Natural killer cell (primary cell): ENCODE results near the gene SCNM1. TPM values are rescaled to one million over a fixed set of nuclear protein-coding genes. Genes with fewer than 3 reads are reported as not detected.

ENCODE experiments used
- ATAC-seq, 3 donors: fragments of 150-1000 bp in 2 of 3; fragments of 200-7000 bp in 1 of 3; cut with Tn5 transposase; 1 replicate in 1 of 3; 2 replicates in 2 of 3; pipeline ENCODE4 v1.10.0; 2021; ENCODE audit warnings: mild to moderate bottlenecking in 2 of 3, moderate library complexity in 2 of 3
- DNase-seq, 2 donors: peaks; one replicate each; pipeline versions ENCODE4 v3.0.0 to v3.0.0-alpha.2; 2013 to 2021; ENCODE audit warnings: mixed read lengths in 1 of 2
- H3K27ac ChIP-seq: one replicate; pipeline ENCODE4 v1.5.1; 2013; ENCODE audit warnings: mild to moderate bottlenecking, low read length
- H3K27me3 ChIP-seq: one replicate; pipeline ENCODE4 v1.6.1; 2013; ENCODE audit warnings: low read length; ENCODE audit not compliant: control insufficient read depth, insufficient read depth
- H3K36me3 ChIP-seq: one replicate; pipeline ENCODE4 v1.6.1; 2013; ENCODE audit warnings: low read length; ENCODE audit not compliant: control insufficient read depth, insufficient read depth
- H3K4me1 ChIP-seq: one replicate; pipeline ENCODE4 v1.6.1; 2013; ENCODE audit warnings: low read length; ENCODE audit not compliant: control insufficient read depth, insufficient read depth
- H3K4me3 ChIP-seq: one replicate; pipeline ENCODE4 v1.5.1; 2013; ENCODE audit warnings: low read length
- H3K9me3 ChIP-seq: one replicate; pipeline ENCODE4 v1.6.1; 2013; ENCODE audit warnings: low read length; ENCODE audit not compliant: control insufficient read depth, insufficient read depth
- H3K27ac Mint-ChIP-seq, 2 donors: one replicate each; pipeline ENCODE4 v1.8.0; 2022; ENCODE audit warnings: mild to moderate bottlenecking in 2 of 2, mixed read lengths in 2 of 2, moderate library complexity in 1 of 2
- H3K27me3 Mint-ChIP-seq, 2 donors: one replicate each; pipeline ENCODE4 v1.8.0; 2022; ENCODE audit warnings: low read depth in 2 of 2, mixed read lengths in 2 of 2
- H3K36me3 Mint-ChIP-seq: one replicate; pipeline ENCODE4 v1.8.0; 2022; ENCODE audit warnings: mixed read lengths
- H3K4me1 Mint-ChIP-seq, 2 donors: one replicate each; pipeline ENCODE4 v1.8.0; 2022; ENCODE audit warnings: mixed read lengths in 2 of 2
- H3K4me3 Mint-ChIP-seq: one replicate; pipeline ENCODE4 v1.8.0; 2022; ENCODE audit warnings: mild to moderate bottlenecking, moderate library complexity, mixed read lengths
- H3K9me3 Mint-ChIP-seq, 2 donors: one replicate each; pipeline ENCODE4 v1.8.0; 2022; ENCODE audit warnings: mixed read lengths in 2 of 2
- CTCF ChIP-seq: fragments of 200-600 bp; IDR thresholded peaks from one replicate; pipeline ENCODE4 v1.8.0; 2022; ENCODE audit warnings: antibody characterized with exemption
- WGBS: methylation state at CpG from one replicate; pipeline ENCODE4 v1.1.7; 2013; ENCODE audit warnings: missing lambda C conversion rate; ENCODE audit not compliant: insufficient coverage; 5-methylcytosine and 5-hydroxymethylcytosine counted together
- intact Hi-C: fragments of 100-400 bp; cut with micrococcal nuclease; formaldehyde crosslinking; loops from one replicate; pipeline ENCODE4 v1.14.2; 2022
- total RNA-seq, 4 donors: library from RNA; stranded (reverse); fragments of 120-200 nt in 1 of 4; gene quantifications; one replicate each; pipeline versions ENCODE4 v1.2.3 to v1.2.4, GENCODE V29; 2013 to 2022

The SCNM1 gene
- total RNA-seq, 3 donors from 2014 or later (not counting 1 experiment from before 2014, with no cell fraction given): 52.3 to 54.2 (median 52.9) TPM

GRCh38 chr1:151167116-151167515, 1.2 kb downstream of the SCNM1 start:
- intact Hi-C loops: no loop called here
- peak overlapping the region; percentile 99 for H3K4me3 Mint-ChIP-seq
- H3K36me3 Mint-ChIP-seq: peaks cover 7% of the 10 kb centered on the region

GRCh38 chr1:151171190-151171589, 5.2 kb downstream of the SCNM1 start:
- intact Hi-C loops: no loop called here
- H3K36me3 Mint-ChIP-seq: peaks cover 3% of the 10 kb centered on the region
- H3K4me3 ChIP-seq: no peak overlapping the region

More at GRCh38 chr1:151167116-151167515, 1.2 kb downstream of the SCNM1 start:
- no peak for TF ChIP-seq CTCF
- ATAC-seq (no peak), DNase-seq (no peak)
- no peak overlapping the region for H3K4me3 ChIP-seq
- no peak overlapping the region for H3K27ac ChIP-seq
- 100% methylated on average over 6 of the region's 6 CpGs for WGBS
- no peaks in the 10 kb centered on the region for H3K27me3 ChIP-seq
- Mint-ChIP-seq H3K9me3 (no peaks in the 10 kb centered on the region), H3K27me3 (no peaks in the 10 kb centered on the region), H3K4me1 (peaks cover 30 to 33% of the 10 kb centered on the region in 2 donors), H3K27ac (peak overlapping the region; percentile 94)
- H3K4me1 ChIP-seq: peaks cover 22% of the 10 kb centered on the region
- H3K9me3 ChIP-seq: no peaks in the 10 kb centered on the region
- H3K36me3 ChIP-seq: peaks cover 28% of the 10 kb centered on the region

GRCh38 chr1:151175041-151175741, 9.2 kb downstream of the SCNM1 start:
- peaks cover 0 to 6% of the 10 kb centered on the region in 2 donors for H3K4me1 Mint-ChIP-seq
- 94% methylated on average over 4 of the region's 6 CpGs for WGBS
- H3K27ac Mint-ChIP-seq: peak overlapping the region in 1 of 2 donors; percentile 6
- Histone ChIP-seq H3K4me3 (no peak overlapping the region), H3K27ac (no peak overlapping the region), H3K27me3 (no peaks in the 10 kb centered on the region), H3K9me3 (no peaks in the 10 kb centered on the region), H3K4me1 (no peaks in the 10 kb centered on the region), H3K36me3 (peaks cover 62% of the 10 kb centered on the region)
- no peak overlapping the region for H3K4me3 Mint-ChIP-seq
- intact Hi-C loops: no loop called here
- peaks cover 25% of the 10 kb centered on the region for H3K36me3 Mint-ChIP-seq
- H3K27me3 Mint-ChIP-seq: no peaks in the 10 kb centered on the region
- ATAC-seq (no peak), DNase-seq (no peak)
- no peaks in the 10 kb centered on the region for H3K9me3 Mint-ChIP-seq
- no peak for TF ChIP-seq CTCF

More at GRCh38 chr1:151171190-151171589, 5.2 kb downstream of the SCNM1 start:
- Mint-ChIP-seq H3K4me3 (no peak overlapping the region), H3K4me1 (peaks cover 14 to 18% of the 10 kb centered on the region in 2 donors), H3K27ac (no peak overlapping the region), H3K27me3 (no peaks in the 10 kb centered on the region), H3K9me3 (no peaks in the 10 kb centered on the region)
- no peaks in the 10 kb centered on the region for H3K9me3 ChIP-seq
- TF ChIP-seq CTCF: no peak
- WGBS: 93% methylated on average over 3 of the region's 5 CpGs
- no peak overlapping the region for H3K27ac ChIP-seq
- H3K36me3 ChIP-seq: peaks cover 46% of the 10 kb centered on the region
- ATAC-seq (no peak), DNase-seq (no peak)
- peaks cover 12% of the 10 kb centered on the region for H3K4me1 ChIP-seq
- H3K27me3 ChIP-seq: no peaks in the 10 kb centered on the region

- peaks cover 60% of the 10 kb centered on the region for H3K36me3 ChIP-seq
- no peaks in the 10 kb centered on the region for H3K27me3 Mint-ChIP-seq
- intact Hi-C loops: no loop called here
- no peaks in the 10 kb centered on the region for H3K9me3 Mint-ChIP-seq
- no peak within 1 kb of the TSS for H3K4me3 Mint-ChIP-seq
- H3K27ac Mint-ChIP-seq: peak within 1 kb of the TSS in 1 of 2 donors; percentile 6
- peak in 1 of 2 donors; percentile 36 for DNase-seq
- no peaks in the 10 kb centered on the region for H3K4me1 ChIP-seq
- H3K36me3 Mint-ChIP-seq: peaks cover 25% of the 10 kb centered on the region
- H3K27me3 ChIP-seq: no peaks in the 10 kb centered on the region
- H3K9me3 ChIP-seq: no peaks in the 10 kb centered on the region
- WGBS: 46% methylated on average over 2 of the region's 4 CpGs
- no peak within 1 kb of the TSS for H3K27ac ChIP-seq
- peak; percentile 22 for TF ChIP-seq CTCF
- no peak within 1 kb of the TSS for H3K4me3 ChIP-seq
- H3K4me1 Mint-ChIP-seq: peaks cover 0 to 8% of the 10 kb centered on the region in 2 donors
- ATAC-seq: peak in 2 of 3 donors; percentile 50 to 54
Measured at GRCh38 chr1:151175863-151176262, 9.9 kb downstream of the SCNM1 start, which contains the start of gene TMOD4. Gene TMOD4 (minus strand): TSS chr1:151175981. CDS start chr1:151174875, 1,106 bp downstream.
